PC-3 (cell line): ENCODE measurements around the gene PTRH2. TPM values are rescaled to one million over a fixed set of nuclear protein-coding genes. Genes with fewer than 3 reads are reported as not detected.

Source experiments
- ATAC-seq: fragments of 200-7000 bp; cut with Tn5 transposase; 2 replicates; pipeline ENCODE4 v1.9.1; 2020; ENCODE audit warnings: mild to moderate bottlenecking, moderate library complexity
- BruUV-seq: library from RNA; stranded (reverse); fragments of 400-500 nt; replicated peaks from 2 replicates; lab custom pipeline; 2021; lab: Mats Ljungman, UMichigan
- CTCF ChIA-PET: fragments of 300-600 bp; sonication (Branson Sonifier 250); formaldehyde crosslinking; loops from one replicate; lab custom pipeline; 2022; ENCODE audit warnings: antibody characterized with exemption; lab: Charles Lee
- POLR2A ChIA-PET: fragments of 300-600 bp; sonication (Branson Sonifier 250); formaldehyde crosslinking; loops from one replicate; lab custom pipeline; 2022; ENCODE audit warnings: antibody characterized with exemption; ENCODE audit not compliant: unreplicated experiment; lab: Charles Lee
- DNase-seq: peaks from one replicate; pipeline ENCODE4 v3.0.0-alpha.2; 2015
- H2AFZ ChIP-seq: fragments of 300-600 bp; sonication (generic); 2 replicates; pipeline ENCODE4 v1.6.0; 2016; ENCODE audit warnings: antibody characterized with exemption, low read length
- H3F3A ChIP-seq: fragments of 300-600 bp; sonication (generic); one replicate; pipeline ENCODE4 v1.6.0; 2017; ENCODE audit warnings: antibody characterized with exemption, low read length, control low read depth, mild to moderate bottlenecking; ENCODE audit not compliant: unreplicated experiment
- H3K27ac ChIP-seq: fragments of 300-600 bp; sonication (generic); 2 replicates; pipeline ENCODE4 v1.5.1; 2016; ENCODE audit warnings: mild to moderate bottlenecking, low read length
- H3K27me3 ChIP-seq: fragments of 300-600 bp; sonication (generic); 2 replicates; pipeline ENCODE4 v1.6.1; 2016; ENCODE audit warnings: low read length, mixed read lengths
- H3K36me3 ChIP-seq: fragments of 300-600 bp; sonication (generic); 2 replicates; pipeline ENCODE4 v1.6.1; 2016; ENCODE audit warnings: low read depth, mixed run types, low read length, mixed read lengths
- H3K4me1 ChIP-seq: fragments of 300-600 bp; sonication (generic); 2 replicates; pipeline ENCODE4 v1.5.1; 2016; ENCODE audit warnings: low read length; ENCODE audit not compliant: insufficient read depth
- H3K4me2 ChIP-seq: fragments of 300-600 bp; sonication (generic); 2 replicates; pipeline ENCODE4 v1.6.0; 2016; ENCODE audit warnings: low read length
- H3K4me3 ChIP-seq: fragments of 300-600 bp; sonication (generic); 2 replicates; pipeline ENCODE4 v1.5.1; 2016; ENCODE audit warnings: mild to moderate bottlenecking, low read length, mixed read lengths
- H3K79me2 ChIP-seq: fragments of 300-600 bp; sonication (generic); 2 replicates; pipeline ENCODE4 v1.6.1; 2017; ENCODE audit warnings: low read length, mixed read lengths
- H3K9ac ChIP-seq: fragments of 300-600 bp; sonication (generic); 2 replicates; pipeline ENCODE4 v1.6.0; 2016; ENCODE audit warnings: mild to moderate bottlenecking, low read length
- H3K9me2 ChIP-seq: fragments of 300-600 bp; sonication (generic); replicated peaks from 2 replicates; pipeline ENCODE4 v1.6.1; 2016; ENCODE audit warnings: mixed run types, low read length, mixed read lengths
- H3K9me3 ChIP-seq: fragments of 300-600 bp; sonication (generic); 2 replicates; pipeline ENCODE4 v1.6.1; 2016; ENCODE audit warnings: low read length, mixed read lengths
- H4K20me1 ChIP-seq: fragments of 300-600 bp; sonication (generic); 2 replicates; pipeline ENCODE4 v1.6.1; 2016; ENCODE audit warnings: low read length, mixed read lengths
- CTCF ChIP-seq: fragments of 300-600 bp; sonication (generic); conservative IDR thresholded peaks from 2 replicates; pipeline ENCODE4 v1.5.1; 2017; ENCODE audit warnings: antibody characterized with exemption, low read depth, mild to moderate bottlenecking, low read length
- EZH2 ChIP-seq: fragments of 300-600 bp; sonication (generic); IDR thresholded peaks from one replicate; pipeline ENCODE4 v1.6.1; 2017; ENCODE audit warnings: antibody characterized with exemption, mild to moderate bottlenecking, low read length; ENCODE audit not compliant: unreplicated experiment
- EZH2phosphoT487 ChIP-seq: fragments of 300-600 bp; sonication (generic); IDR thresholded peaks from 2 replicates; pipeline ENCODE4 v1.6.1; 2018; ENCODE audit warnings: mild to moderate bottlenecking, antibody characterized with exemption, low read length, borderline replicate concordance
- intact Hi-C: fragments of 100-400 bp; cut with micrococcal nuclease; formaldehyde crosslinking; loops from 2 replicates; pipeline ENCODE4 v1.9.0; 2023
- total RNA-seq: library from RNA; depleted of rRNA; stranded (reverse); fragments of >200 nt; gene quantifications from 2 replicates; pipeline ENCODE4 v1.2.3, GENCODE V29; 2014

Gene PTRH2
- total RNA-seq, 1 experiment from 2014 or later: 69.8 TPM

- Histone ChIP-seq H3K4me1 (peaks cover 6% of the 10 kb centered on the region), H3K9ac (no peak overlapping the region), H3K27ac (no peak overlapping the region), H3K79me2 (peaks cover under 1% of the 10 kb centered on the region; the same call in 1 of the 2 replicates), H3F3A (peaks cover 5% of the 10 kb centered on the region), H2AFZ (no peak overlapping the region), H3K36me3 (no peaks in the 10 kb centered on the region; the same call in 1 of the 2 replicates), H3K27me3 (no peaks in the 10 kb centered on the region), H3K4me3 (no peak overlapping the region), H3K9me2 (no peaks in the 10 kb centered on the region), H3K4me2 (no peak overlapping the region), H3K9me3 (no peaks in the 10 kb centered on the region), H4K20me1 (no peaks in the 10 kb centered on the region)
- BruUV-seq: no TSS peak
- ChIA-PET POLR2A (no interaction called here), CTCF (interaction anchor here (2.0 kb wide), 1 partner anchor 111 kb away, joined by 11 read pairs; no protein-coding TSS in a partner anchor)
- ATAC-seq: no peak
- intact Hi-C loops: no loop called here
- TF ChIP-seq EZH2phosphoT487 (no peak), CTCF (no peak), EZH2 (no peak)
- DNase-seq: no peak
Measured at GRCh38 chr17:59748591-59748990, 41.4 kb upstream of the PTRH2 start.

GRCh38 chr17:59746849-59747445 lies 39.7 kb upstream of the PTRH2 start:
- TF ChIP-seq EZH2 (no peak), CTCF (peak; percentile 94), EZH2phosphoT487 (no peak)
- ChIA-PET POLR2A (interaction anchor here (0.6 kb wide), 1 partner anchor 97 kb away, joined by 5 read pairs; no protein-coding TSS in a partner anchor), CTCF (interaction anchor here (0.5 to 2.0 kb wide), 4 partner anchors 22 to 122 kb away, joined by 3 to 11 read pairs (median 4); no protein-coding TSS in a partner anchor)
- Histone ChIP-seq H3K79me2 (no peaks in the 10 kb centered on the region), H3K27ac (no peak overlapping the region), H3K9me3 (no peaks in the 10 kb centered on the region), H3K4me1 (no peaks in the 10 kb centered on the region), H2AFZ (no peak overlapping the region), H3K36me3 (no peaks in the 10 kb centered on the region; the same call in 1 of the 2 replicates), H3K27me3 (no peaks in the 10 kb centered on the region), H3K4me3 (no peak overlapping the region), H3K4me2 (no peak overlapping the region), H3K9ac (no peak overlapping the region), H4K20me1 (no peaks in the 10 kb centered on the region), H3F3A (peaks cover 4% of the 10 kb centered on the region), H3K9me2 (no peaks in the 10 kb centered on the region)
- ATAC-seq (peak; percentile 82), DNase-seq (peak; percentile 77)
- intact Hi-C loops: loop anchor here (1.0 kb wide), 1 partner anchor 112 kb away; no protein-coding TSS in a partner anchor
- BruUV-seq: no TSS peak

GRCh38 chr17:59745040-59745439 lies 37.8 kb upstream of the PTRH2 start:
- no peaks in the 10 kb centered on the region; the same call in 1 of the 2 replicates for H3K36me3 ChIP-seq
- H4K20me1 ChIP-seq: no peaks in the 10 kb centered on the region
- H3K27me3 ChIP-seq: no peaks in the 10 kb centered on the region
- H3K4me3 ChIP-seq: no peak overlapping the region
- no TSS peak for BruUV-seq
- H3K4me2 ChIP-seq: no peak overlapping the region
- no peaks in the 10 kb centered on the region for H3K9me3 ChIP-seq
- TF ChIP-seq EZH2phosphoT487: no peak
- TF ChIP-seq EZH2: no peak
- TF ChIP-seq CTCF: no peak
- ChIA-PET CTCF (interaction anchor here (1.6 kb wide), 1 partner anchor 114 kb away, joined by 4 read pairs; no protein-coding TSS in a partner anchor), POLR2A (interaction anchor here (0.6 kb wide), 1 partner anchor 128 kb away, joined by 4 read pairs; no protein-coding TSS in a partner anchor)
- DNase-seq (no peak), ATAC-seq (no peak)
- peaks cover 4% of the 10 kb centered on the region for H3F3A ChIP-seq
- no peaks in the 10 kb centered on the region for H3K4me1 ChIP-seq
- no peak overlapping the region for H2AFZ ChIP-seq
- H3K9ac ChIP-seq: no peak overlapping the region
- intact Hi-C loops: no loop called here
- H3K79me2 ChIP-seq: no peaks in the 10 kb centered on the region
- H3K27ac ChIP-seq: no peak overlapping the region
- no peaks in the 10 kb centered on the region for H3K9me2 ChIP-seq
